HepG2 (cell line): ENCODE measurements around the gene SERINC4. TPM values are rescaled to one million over a fixed set of nuclear protein-coding genes. Genes with fewer than 3 reads are reported as not detected.

ENCODE experiments used
- ATM ChIP-seq: fragments of 450-650 bp; IDR thresholded peaks from 2 replicates; pipeline ENCODE4 v1.7.1; 2017; ENCODE audit warnings: mild to moderate bottlenecking, borderline replicate concordance
- FOSL2 ChIP-seq: sonication (generic); formaldehyde crosslinking; IDR thresholded peaks from 2 replicates; pipeline ENCODE4 v1.4.0; 2020; ENCODE audit warnings: missing genetic modification reagents
- FOXA3 ChIP-seq: IDR thresholded peaks from 2 replicates; pipeline ENCODE4 v1.6.1; 2016; ENCODE audit warnings: missing genetic modification reagents, missing compliant biosample characterization
- GTF3A ChIP-seq: sonication (generic); formaldehyde crosslinking; conservative IDR thresholded peaks from 2 replicates; pipeline ENCODE4 v1.4.0; 2020; ENCODE audit warnings: mild to moderate bottlenecking, missing genetic modification reagents
- JUND ChIP-seq: sonication (generic); formaldehyde crosslinking; IDR thresholded peaks from 2 replicates; pipeline ENCODE4 v1.8.0; 2022; ENCODE audit warnings: mild to moderate bottlenecking, missing genetic modification reagents
- NFE2 ChIP-seq: sonication (generic); formaldehyde crosslinking; IDR thresholded peaks from 2 replicates; pipeline ENCODE4 v1.4.0; 2020; ENCODE audit warnings: missing genetic modification reagents
- PRPF4 ChIP-seq: fragments of 200-400 bp; formaldehyde crosslinking; IDR thresholded peaks from 2 replicates; pipeline ENCODE4 v1.6.1; 2016; ENCODE audit warnings: low read length, low read depth; ENCODE audit not compliant: poor library complexity, severe bottlenecking
- SIX1 ChIP-seq: sonication (generic); formaldehyde crosslinking; IDR thresholded peaks from 2 replicates; pipeline ENCODE4 v1.4.0; 2020; ENCODE audit warnings: missing genetic modification reagents, borderline replicate concordance
- STAT5B ChIP-seq: sonication (generic); formaldehyde crosslinking; IDR thresholded peaks from 2 replicates; pipeline ENCODE4 v1.4.0; 2020; ENCODE audit warnings: missing genetic modification reagents
- ZKSCAN1 ChIP-seq: fragments of 150-350 bp; IDR thresholded peaks from 2 replicates; pipeline ENCODE4 v1.6.1; 2014; ENCODE audit warnings: low read length
- ZNF260 ChIP-seq: sonication (generic); formaldehyde crosslinking; IDR thresholded peaks from 2 replicates; pipeline ENCODE4 v1.4.0; 2020; ENCODE audit warnings: missing genetic modification reagents, low read depth, mild to moderate bottlenecking, borderline replicate concordance
- ZNF367 ChIP-seq: sonication (generic); formaldehyde crosslinking; IDR thresholded peaks from 2 replicates; pipeline ENCODE4 v1.4.0; 2020; ENCODE audit warnings: missing genetic modification reagents, borderline replicate concordance
- ZNF670 ChIP-seq: sonication (generic); formaldehyde crosslinking; IDR thresholded peaks from 2 replicates; pipeline ENCODE4 v1.8.0; 2022; ENCODE audit warnings: mild to moderate bottlenecking, missing genetic modification reagents, borderline replicate concordance
- polyA plus RNA-seq, 8 experiments: library from polyadenylated mRNA; depleted of rRNA in 3 of 8; stranded (reverse) in 7 of 8; unstranded in 1 of 8; fragments of >200 nt; fragmentation: Illumina TruSeq in 4 of 8; extraction: Trizol in 4 of 8; gene quantifications; 2 replicates each; pipeline versions ENCODE4 v1.2.1 to v1.2.3, GENCODE V29; 2011 to 2016; ENCODE audit warnings: low read depth in 4 of 8, missing spikeins in 1 of 8, mixed read lengths in 1 of 8; ENCODE audit not compliant: insufficient read depth in 1 of 8
- total RNA-seq, 5 experiments: library from RNA; depleted of rRNA; stranded (reverse); fragments of >200 nt; fragmentation: Illumina TruSeq; extraction: Trizol; gene quantifications; 2 replicates each; pipeline ENCODE4 v1.2.3, GENCODE V29; 2016; ENCODE audit warnings: low read depth in 1 of 5
- TF ChIP-seq, protein P1 (sequence below): IDR thresholded peaks from 2 replicates; pipeline ENCODE4 v1.6.1; 2016; ENCODE audit warnings: low read depth
- TF ChIP-seq, protein P2 (sequence below): IDR thresholded peaks from 2 replicates; pipeline ENCODE4 v1.6.1; 2016; ENCODE audit warnings: low read depth, borderline replicate concordance
- TF ChIP-seq, protein P3 (sequence below): sonication (generic); formaldehyde crosslinking; IDR thresholded peaks from 2 replicates; pipeline ENCODE4 v1.8.0; 2022; ENCODE audit warnings: mild to moderate bottlenecking, missing genetic modification reagents, borderline replicate concordance
- TF ChIP-seq, protein P4 (sequence below): fragments of 450-650 bp; IDR thresholded peaks from 2 replicates; pipeline ENCODE4 v1.6.1; 2017; ENCODE audit warnings: mild to moderate bottlenecking
- TF ChIP-seq, protein P5 (sequence below): sonication (generic); formaldehyde crosslinking; conservative IDR thresholded peaks from 2 replicates; pipeline ENCODE4 v1.4.0; 2020; ENCODE audit warnings: missing genetic modification reagents

Gene SERINC4
- total and polyA plus RNA-seq, 2 of the 13 experiments (the other 11 are each of a cell fraction or from before 2014, with no cell fraction given): not detected

DNA sequence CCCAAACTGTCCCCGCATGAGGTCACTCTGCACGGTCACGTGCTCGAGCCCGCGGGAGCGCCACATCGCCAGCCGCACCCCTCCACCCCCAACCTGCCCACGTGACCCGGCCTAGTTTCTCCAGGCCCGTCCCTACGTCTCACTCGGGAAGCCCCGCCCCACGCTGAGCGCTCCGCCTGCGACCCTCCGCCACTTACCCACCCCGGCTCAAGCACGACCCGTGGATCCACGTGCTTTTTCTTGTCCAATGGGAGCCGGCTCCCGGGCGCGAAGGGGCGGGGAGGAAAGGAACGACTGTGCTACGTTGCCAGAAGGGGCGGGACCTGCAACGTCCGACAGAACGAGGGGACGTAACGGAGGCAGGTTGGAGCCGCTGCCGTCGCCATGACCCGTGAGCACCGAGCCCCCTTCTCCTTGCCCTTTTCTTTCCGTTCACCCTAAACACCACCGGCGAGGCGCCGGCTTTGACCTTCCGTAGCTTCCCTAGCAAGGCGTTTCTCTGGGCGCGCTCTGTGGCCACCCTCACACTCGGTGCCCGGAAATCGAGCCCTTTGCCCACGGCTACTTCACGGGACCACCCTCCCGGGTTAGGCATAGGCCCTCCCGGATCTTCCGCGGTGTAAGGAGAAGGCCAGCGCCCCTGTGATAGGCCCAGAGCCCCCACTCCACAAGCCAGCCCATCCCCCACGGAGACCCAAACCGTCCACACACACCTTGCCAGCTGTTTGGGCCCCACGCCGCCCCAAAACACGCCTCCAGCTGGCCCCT, 7.8 kb downstream of the SERINC4 start, which contains the start of gene SERF2 (continued):
- TF ChIP-seq, protein P1, sequence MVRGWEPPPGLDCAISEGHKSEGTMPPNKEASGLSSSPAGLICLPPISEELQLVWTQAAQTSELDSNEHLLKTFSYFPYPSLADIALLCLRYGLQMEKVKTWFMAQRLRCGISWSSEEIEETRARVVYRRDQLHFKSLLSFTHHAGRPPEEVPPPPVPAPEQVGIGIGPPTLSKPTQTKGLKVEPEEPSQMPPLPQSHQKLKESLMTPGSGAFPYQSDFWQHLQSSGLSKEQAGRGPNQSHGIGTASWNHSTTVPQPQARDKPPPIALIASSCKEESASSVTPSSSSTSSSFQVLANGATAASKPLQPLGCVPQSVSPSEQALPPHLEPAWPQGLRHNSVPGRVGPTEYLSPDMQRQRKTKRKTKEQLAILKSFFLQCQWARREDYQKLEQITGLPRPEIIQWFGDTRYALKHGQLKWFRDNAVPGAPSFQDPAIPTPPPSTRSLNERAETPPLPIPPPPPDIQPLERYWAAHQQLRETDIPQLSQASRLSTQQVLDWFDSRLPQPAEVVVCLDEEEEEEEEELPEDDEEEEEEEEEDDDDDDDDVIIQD (CRISPR knock-in tag): peak; percentile 74
- TF ChIP-seq ZNF260 (no peak), GTF3A (no peak), JUND (CRISPR knock-in tag) (no peak), STAT5B (no peak), FOXA3 (CRISPR knock-in tag) (0 out of 2 replicates have a peak, but pooled peaks have one; percentile 20), NFE2 (CRISPR knock-in tag) (no peak), ATM (no peak), FOSL2 (no peak; the same call in 1 of the 2 replicates), SIX1 (CRISPR knock-in tag) (no peak), ZKSCAN1 (no peak), PRPF4 (no peak), ZNF367 (CRISPR knock-in tag) (no peak), ZNF670 (no peak)
- TF ChIP-seq, protein P2, sequence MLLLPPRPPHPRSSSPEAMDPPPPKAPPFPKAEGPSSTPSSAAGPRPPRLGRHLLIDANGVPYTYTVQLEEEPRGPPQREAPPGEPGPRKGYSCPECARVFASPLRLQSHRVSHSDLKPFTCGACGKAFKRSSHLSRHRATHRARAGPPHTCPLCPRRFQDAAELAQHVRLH (CRISPR knock-in tag): peak; percentile 23; the same call in 1 of the 2 replicates
- TF ChIP-seq, protein P3, sequence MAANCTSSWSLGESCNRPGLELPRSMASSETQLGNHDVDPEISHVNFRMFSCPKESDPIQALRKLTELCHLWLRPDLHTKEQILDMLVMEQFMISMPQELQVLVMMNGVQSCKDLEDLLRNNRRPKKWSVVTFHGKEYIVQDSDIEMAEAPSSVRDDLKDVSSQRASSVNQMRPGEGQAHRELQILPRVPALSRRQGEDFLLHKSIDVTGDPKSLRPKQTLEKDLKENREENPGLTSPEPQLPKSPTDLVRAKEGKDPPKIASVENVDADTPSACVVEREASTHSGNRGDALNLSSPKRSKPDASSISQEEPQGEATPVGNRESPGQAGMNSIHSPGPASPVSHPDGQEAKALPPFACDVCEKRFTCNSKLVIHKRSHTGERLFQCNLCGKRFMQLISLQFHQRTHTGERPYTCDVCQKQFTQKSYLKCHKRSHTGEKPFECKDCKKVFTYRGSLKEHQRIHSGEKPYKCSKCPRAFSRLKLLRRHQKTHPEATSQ (CRISPR knock-in tag): no peak
- TF ChIP-seq, protein P4, sequence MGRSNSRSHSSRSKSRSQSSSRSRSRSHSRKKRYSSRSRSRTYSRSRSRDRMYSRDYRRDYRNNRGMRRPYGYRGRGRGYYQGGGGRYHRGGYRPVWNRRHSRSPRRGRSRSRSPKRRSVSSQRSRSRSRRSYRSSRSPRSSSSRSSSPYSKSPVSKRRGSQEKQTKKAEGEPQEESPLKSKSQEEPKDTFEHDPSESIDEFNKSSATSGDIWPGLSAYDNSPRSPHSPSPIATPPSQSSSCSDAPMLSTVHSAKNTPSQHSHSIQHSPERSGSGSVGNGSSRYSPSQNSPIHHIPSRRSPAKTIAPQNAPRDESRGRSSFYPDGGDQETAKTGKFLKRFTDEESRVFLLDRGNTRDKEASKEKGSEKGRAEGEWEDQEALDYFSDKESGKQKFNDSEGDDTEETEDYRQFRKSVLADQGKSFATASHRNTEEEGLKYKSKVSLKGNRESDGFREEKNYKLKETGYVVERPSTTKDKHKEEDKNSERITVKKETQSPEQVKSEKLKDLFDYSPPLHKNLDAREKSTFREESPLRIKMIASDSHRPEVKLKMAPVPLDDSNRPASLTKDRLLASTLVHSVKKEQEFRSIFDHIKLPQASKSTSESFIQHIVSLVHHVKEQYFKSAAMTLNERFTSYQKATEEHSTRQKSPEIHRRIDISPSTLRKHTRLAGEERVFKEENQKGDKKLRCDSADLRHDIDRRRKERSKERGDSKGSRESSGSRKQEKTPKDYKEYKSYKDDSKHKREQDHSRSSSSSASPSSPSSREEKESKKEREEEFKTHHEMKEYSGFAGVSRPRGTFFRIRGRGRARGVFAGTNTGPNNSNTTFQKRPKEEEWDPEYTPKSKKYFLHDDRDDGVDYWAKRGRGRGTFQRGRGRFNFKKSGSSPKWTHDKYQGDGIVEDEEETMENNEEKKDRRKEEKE: no peak
- TF ChIP-seq, protein P5, sequence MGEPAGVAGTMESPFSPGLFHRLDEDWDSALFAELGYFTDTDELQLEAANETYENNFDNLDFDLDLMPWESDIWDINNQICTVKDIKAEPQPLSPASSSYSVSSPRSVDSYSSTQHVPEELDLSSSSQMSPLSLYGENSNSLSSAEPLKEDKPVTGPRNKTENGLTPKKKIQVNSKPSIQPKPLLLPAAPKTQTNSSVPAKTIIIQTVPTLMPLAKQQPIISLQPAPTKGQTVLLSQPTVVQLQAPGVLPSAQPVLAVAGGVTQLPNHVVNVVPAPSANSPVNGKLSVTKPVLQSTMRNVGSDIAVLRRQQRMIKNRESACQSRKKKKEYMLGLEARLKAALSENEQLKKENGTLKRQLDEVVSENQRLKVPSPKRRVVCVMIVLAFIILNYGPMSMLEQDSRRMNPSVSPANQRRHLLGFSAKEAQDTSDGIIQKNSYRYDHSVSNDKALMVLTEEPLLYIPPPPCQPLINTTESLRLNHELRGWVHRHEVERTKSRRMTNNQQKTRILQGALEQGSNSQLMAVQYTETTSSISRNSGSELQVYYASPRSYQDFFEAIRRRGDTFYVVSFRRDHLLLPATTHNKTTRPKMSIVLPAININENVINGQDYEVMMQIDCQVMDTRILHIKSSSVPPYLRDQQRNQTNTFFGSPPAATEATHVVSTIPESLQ (CRISPR knock-in tag): no peak
